DMS153 treated with DMSO at 0.1 percent for 48 hours (cell line): ENCODE results near the gene ARHGAP45.
"Not testable (repeated sequence)": the region's sequence is repeated elsewhere in the genome, so short reads cannot be mapped to it uniquely, and the experiment has no call there.

Experiments
- DNase-seq: peaks from one replicate; lab custom pipeline; 2025; ENCODE audit not compliant: unreplicated experiment; lab: John Stamatoyannopoulos, UW

Gene ARHGAP45

DNA sequence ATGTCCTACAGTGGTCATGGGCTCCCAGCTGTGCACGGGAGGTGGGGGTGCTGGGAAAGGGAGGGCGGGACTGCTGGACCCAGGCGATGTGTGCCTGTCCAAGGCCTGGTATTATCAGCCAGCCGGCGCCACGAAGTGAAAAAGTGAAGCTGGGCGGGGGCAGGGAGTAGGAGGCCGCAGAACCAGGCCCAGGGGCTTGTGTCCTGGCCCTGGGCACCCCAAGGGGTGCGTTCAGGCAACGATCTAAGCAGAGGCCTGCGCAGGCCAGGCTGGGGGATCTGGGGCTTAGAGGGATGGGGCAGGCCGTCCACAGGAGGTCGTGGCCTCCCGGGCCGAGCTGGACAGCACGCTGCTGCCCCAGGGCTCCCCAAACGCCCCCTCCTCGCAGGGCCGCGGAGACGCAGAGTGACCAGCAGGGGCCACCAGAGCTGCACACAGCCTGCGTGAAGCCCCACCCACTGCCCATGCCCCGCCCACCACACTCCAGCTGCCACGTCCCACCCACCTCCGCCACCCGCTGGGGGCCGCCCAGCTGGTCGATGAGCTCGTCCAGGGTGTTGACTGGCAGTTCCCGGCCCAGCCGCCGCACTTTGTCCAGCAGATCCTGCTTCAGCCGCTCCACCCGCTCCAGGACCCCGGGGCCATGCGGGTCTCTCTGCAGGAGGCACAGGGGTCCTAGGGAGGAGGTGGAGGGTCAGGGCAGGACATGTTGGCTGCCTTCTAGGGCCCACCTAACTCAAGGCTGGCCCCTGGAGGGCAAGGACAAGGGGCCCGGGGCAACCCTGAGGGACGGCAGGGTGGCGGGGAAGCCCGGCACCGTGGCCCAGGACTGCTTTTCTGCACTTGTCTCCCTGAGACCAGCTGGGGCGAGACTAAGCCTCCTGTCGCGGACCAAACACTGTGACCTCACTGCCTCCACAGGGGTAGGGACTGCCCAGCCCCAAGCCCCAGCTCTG lies 46.3 kb downstream of the ARHGAP45 start:
- DNase-seq: no peak

DNA sequence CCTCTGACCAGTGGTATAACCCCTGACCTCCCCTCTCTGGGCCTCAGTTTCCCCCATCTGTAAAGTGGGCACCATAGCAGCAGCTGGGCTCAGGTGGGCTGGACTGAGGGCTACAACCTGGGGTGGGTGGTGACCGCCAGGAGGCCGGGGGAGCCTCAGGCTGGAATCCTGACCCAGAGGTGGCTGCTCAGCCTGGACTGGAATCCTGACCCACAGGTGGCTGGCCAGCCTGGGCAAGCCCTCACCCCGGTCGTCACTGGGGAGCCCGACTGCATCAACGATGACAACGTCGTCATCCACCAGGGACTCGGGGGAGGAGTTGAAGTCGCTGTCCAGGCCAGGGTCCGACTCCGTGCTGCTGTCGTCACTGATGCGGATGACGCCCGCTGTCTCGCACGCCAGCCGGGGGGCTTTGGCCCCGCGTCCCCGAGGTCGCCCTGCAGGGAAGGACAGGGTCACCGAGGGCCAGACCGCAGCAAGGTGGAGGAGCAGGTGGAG lies 47.1 kb downstream of the ARHGAP45 start:
- DNase-seq: no peak

DNA sequence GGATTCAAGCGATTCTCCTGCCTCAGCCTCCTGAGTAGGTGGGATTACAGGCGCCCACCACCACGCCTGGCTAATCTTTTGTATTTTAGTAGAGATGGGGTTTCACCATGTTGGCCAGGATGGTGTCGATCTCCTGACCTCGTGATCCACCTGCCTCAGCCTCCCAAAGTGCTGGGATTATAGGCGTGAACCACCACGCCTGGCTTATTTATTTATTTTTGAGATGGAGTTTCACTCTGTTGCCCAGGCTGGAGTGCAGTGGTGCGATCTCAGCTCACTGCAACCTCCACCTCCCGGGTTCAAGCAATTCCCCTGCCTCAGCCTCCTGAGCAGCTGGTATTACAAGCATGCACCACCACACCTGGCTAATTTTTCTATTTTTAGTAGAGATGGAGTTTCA lies 47.8 kb downstream of the ARHGAP45 start:
- DNase-seq: not testable (repeated sequence)

DNA sequence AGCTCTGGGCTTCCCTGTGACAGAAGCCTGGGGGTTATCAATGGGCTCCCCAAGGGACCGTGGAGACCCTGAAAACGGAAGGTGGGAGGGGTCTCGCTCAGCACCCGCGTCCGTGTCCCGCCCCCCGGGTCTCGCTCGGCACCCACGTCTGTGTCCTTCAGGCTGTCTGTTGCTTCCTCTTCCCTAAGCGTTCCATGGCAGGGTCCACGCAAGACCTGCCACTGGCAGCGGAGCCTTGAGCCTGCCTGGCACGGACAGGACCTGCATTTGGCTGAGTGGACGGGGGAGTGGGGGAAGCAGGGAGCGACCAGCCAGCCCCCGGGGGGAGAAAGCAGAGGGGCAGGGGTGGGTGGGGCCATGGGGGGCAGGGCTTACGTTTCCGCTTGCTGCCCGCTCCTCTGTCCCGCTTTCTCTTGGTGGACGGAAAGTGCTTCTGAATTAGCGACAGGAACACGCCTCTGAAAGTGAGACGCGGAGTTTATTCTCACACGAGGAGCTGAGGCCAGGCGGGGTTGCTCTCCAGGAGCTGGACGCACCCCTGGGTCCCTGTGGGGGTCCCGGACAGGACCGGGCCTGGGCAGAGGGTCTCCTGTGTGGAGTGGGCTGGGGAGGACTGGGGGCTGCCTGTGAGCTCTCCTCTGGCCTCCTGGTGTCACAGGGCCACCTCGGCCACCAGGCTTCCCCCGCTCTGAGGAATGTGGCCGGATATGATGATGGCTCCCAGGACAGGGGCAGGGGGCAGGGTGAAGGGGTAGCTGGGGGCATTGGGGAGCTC lies 48.9 kb downstream of the ARHGAP45 start:
- no peak for DNase-seq

DNA sequence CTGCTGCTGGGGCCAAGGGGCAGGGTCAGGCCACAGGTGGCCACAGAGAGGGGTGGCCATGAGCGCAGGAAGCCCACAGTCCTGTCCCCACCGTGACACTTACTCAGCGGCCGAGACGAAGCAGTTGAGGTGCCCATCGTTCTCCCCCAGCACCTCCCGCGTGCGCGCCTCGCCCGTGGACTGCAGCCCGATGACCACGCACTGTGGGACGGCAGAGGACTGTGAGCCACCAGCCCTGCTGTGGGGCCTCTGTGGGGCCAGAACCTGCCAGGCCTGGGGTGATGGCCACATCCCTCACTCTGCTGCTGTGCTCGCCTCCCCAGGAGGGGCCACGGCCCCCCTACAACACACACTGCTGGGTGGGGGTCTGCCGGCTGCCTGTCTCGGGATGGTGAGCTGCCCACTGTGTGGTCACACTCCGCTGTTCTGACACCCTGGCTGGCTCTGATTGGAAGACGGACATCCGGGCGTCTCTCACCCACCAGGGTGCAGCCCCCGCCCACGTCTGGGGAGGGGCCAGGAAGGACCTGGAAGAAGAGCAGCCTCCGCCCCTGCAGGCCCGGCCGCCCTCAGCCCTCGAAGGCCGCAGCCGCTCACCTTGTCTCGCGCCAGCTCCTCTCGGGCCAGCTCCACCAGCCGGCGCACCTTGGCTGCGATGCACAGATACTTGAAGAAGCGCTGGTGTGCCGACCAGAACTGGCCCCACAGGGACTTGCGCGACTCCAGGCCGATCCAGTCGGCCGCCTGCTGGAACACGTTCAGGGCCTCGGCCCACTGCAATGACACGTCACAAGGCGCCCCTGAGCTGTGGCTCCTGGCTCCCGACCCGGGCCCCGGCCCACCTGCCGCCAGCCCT lies 50.0 kb downstream of the ARHGAP45 start:
- DNase-seq: no peak

DNA sequence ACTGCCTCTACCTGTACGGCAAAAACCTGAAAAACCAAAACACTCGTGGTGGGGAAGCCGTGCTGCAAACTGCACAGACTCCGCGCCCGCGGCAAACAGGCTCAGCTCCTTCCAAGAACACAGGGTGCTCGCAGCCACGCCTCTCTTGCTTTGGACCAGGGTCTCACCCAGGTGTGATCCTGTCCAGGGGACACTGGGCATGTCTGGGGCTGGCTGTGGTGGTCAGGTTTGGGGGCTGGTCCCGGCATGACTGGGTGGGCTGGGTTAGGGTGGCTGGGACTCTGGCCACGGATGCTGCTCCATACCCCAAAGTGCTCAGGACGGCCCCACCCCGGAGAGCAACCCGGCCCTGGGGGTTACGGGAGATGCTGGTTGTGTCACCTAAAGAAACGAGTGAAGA lies 50.7 kb downstream of the ARHGAP45 start:
- DNase-seq: no peak

DNA sequence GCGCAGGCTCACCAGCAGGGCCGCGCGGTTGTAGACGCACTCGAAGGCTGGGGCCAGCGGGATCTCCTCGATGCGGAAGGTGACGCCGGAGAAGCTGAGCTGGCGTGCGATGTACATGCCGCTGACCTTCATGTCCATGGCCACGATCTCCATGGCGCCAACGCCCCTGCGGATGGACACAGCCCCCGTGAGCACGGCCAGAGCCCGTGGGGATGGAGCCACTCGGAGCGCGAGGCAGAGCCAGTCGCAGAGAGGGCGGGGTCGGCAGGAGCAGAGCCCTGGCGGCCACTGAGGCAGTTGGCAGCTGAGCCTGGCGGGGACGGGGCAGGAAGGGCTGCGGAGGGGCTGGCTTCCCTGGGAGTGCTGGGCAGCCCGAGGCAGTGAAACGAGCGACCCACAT lies 52.0 kb downstream of the ARHGAP45 start:
- DNase-seq: no peak

DNA sequence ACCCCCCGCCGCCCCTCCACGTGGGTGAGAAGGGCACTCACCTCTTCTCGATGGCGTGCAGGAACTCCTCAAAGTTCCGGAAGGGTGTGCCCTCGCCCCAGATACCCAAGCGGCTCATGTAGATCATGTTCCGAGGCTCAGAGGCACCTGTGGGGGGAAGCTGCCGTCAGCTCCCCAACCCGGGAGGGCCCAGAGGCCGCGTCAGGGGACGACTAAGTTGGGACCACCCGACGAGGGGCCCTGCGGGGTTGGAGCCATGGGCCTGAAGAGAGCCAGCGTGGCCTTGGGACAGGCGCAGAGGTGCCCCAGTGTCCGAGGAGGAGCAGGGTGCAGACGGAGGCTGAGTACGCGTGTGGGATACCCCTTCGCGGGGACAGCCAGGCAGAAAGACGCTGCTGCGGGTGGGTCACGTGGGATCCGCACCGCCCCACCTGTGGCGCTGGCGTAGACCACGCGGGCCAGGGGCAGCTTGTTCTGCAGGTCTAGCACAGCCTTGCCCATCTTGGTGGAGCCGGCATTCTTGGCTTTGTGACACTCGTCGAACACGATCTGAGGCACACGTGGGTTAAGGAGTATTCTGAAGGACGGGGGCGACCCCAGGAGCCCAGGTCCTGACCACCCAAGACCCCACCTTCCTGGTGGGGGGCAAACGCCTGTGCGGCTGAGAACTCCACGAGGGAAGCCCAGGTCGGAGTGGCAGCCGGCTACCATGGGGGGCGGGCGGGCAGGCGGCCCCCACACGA lies 52.7 kb downstream of the ARHGAP45 start:
- DNase-seq: no peak

DNA sequence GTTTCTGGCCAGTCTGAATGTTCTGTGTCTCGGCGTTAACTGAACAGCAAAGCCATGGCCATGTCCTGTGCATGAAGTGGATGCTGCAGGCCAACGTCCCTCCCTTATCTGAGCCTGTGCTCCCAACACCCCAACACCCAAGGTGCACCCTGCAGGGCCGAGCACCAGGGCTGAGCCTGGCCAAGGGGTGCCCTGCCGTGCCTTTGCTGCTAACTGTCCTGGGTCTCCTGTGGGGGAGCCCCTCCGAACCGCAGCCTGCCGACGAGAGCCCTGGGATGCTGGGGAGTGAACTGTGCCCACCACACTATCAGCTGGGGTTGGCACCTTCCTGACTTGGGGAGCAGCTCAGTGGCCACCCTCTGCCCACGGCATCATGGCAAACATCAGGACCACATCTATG lies 54.4 kb downstream of the ARHGAP45 start:
- no peak for DNase-seq

DNA sequence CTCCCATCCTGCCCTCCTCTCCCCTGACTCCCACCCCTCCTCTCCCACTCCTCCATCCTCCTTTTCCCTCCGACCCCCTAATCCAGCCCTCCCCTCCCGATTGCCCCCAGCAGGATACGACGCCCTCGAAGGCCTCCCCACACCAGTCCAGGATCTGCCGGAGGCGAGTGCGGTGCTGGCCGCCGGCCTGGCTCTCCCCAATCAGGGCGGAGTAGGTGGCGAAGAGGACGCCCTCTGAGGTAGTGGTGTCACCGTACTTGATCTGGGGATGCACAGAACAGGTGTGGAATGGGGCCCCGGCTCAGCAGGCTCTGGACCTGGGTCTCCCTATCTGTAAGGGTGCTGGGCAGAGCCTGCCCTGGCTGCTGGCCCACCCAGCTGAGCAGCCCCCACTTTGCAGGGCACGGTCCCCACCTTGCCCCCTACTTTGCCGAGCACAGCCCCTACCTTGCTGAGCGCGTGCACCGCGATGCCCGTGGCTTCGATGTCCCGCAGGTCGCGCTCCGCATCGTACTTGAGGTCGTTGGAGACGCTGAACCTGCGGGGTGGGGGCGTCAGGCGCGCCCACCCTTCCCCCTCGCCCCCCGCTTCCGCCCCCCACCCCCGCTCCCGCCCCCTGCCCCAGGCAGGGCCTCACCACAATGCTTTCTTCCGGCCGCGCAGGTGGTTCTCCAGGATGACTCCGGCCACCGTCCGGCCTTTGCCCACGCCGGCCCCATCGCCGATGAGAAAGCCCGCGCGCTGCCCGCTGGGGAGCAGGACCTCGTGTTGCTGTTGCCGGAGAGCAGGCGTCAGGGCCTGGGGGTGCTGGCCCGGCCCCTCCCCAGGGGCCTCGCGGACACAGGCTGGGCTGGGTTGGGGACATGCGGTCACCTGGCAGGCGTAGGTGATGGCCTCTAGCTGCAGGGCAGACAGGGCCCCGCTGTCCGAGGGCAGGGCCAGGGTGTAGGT lies 55.3 kb downstream of the ARHGAP45 start:
- DNase-seq: no peak

DNA sequence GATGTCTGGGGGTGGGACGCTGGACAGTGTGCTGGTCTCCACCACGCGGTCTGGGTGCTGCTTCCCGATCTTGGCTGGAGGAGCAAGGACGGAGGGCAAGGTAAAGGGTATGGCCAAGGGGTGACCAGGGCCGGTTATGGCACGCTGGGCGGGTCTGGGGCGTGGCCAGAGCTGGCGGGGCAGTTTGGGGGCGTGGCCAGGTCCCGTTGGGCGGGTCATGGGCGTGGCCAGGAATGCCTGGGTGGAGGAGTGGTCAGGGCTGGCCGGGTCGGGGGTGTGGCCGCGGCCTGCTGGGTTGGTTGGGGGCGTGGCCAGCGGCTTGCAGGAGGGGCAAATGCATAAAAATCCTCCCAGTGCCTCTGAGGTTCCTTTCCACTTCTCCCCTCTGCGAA lies 56.0 kb downstream of the ARHGAP45 start:
- DNase-seq: no peak

DNA sequence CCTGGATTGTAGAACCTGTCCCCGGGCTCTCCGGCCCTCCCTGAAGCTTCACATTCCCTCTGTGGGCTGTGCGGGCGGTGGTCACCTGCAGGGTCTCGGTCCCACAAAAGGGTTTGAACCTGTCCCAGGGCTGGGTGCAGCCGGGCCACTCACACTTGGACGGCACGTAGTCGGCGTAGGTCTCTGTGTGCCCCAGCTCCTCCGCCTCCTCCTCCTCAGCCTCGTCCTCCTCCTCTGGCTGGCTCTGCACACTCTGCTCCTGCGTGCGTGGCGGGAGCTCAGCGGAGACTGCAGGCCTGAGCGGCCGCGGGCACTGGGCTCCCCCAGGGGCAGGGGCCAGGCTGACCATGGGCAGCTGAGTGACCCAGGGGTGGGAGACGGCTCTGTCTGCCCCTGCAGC lies 56.4 kb downstream of the ARHGAP45 start:
- DNase-seq: no peak

DNA sequence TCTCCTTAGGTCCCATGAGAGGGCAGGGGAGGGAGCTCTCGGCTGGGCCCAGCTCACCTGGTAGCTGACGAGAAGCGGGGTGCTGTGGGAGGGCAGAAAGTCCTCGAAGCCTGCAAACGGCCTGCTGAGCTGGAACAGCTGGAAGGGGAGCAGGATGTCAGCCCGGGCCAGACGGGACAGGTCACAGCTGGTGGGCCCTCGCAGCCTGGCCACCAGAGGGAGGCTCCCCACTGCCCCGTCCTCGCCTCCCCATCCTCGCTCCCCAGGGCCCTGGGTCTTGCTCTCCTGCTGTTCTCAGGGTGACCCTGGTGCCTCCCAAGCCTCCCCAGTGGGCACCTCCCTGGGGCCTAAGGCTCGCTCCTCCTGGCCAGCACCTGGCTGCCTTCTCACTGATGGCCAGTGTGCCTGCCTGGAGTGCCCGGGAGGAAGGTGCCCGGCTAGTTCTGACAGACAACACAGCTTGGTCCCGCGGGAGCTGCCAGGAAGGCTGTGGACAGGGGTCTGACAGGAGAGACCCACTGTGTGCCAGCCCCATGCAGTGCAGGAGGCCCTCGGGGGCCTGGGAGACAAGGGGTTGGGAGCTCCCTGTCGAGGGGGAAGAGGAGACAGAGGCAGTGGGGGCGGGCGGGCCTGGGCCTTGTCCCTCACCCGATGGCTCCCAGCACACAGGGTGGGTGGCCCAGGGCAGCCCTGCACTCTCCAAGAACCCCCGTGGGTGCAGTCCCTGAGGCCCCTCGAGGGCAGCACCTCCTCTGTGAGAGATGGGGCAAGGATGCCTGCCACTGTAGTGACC lies 57.1 kb downstream of the ARHGAP45 start:
- no peak for DNase-seq

DNA sequence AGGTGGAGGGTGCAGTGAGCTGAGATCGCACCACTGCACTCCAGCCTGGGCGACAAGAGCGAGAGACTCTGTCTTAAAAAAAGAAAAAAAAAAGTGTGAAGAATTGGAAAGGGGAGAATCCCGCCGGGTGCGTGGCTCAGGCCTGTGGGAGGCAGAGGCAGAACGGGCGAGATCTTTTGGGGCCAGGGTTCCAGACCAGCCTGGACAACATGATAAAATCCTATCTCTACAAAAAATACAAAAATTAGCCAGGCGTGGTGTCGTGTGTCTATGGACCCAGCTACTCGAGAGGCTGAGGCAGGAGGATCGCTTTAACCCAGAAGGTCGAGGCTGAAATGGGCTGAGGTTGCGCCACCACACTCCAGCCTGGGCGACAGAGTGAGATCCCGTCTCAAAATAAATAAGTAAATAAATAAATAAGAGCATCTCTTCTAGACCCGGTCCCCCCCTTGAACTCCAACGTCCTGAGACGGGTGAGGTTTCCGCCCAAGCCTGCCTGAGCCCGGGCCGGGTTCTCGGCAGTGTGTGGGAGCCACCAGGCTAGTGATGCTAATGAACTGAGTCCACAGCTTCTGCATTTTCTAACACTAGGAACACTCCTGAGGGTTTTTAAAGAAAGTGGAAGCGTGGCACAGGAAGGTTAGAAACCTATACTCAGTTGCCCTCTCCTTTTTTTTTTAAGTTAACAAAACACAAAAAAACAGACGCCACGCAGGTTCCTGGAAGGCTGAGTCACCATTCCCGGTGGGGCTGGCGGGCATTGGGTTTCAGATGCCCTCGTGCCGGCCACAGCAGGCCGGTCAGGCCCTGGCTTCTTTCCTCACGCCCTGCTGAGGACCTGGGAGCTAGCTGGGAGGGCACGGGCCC lies 58.9 kb downstream of the ARHGAP45 start:
- DNase-seq: no peak

DNA sequence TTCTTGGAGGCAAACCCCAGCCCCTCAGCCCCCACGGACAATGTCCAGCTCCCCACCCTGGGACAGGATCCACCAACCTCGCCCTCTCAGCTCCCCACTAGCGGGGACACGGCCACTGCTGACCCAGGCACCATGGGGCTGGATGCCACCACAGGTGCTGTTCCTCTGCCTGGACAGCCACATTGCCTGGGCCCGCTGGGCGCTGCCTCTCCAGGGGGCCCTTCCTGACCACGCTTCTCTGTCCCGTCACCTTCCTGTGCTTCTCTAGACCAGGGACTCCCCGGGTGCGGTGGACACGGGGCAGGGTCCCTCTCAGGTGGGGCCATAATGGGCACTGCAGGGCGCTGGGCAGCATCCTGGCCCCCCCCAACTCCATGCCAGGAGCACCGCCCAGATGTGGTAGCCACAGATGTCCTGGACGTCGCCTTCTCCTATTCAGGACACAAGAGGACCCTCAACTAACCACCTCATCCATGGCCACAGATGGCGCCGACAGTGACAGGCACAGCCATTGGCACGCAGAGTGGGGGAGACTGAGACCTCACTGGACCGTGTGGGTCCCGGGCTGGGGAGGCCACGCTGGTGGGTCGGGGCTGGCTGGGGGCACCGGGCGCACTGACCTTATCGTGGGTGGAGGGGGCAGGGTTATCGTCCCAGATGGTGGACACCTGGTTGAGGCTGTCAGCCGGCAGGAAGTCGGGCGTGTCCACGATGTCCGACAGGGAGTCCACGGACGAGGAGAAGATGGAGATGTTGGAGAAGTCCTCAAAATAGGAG lies 60.2 kb downstream of the ARHGAP45 start:
- DNase-seq: no peak

DNA sequence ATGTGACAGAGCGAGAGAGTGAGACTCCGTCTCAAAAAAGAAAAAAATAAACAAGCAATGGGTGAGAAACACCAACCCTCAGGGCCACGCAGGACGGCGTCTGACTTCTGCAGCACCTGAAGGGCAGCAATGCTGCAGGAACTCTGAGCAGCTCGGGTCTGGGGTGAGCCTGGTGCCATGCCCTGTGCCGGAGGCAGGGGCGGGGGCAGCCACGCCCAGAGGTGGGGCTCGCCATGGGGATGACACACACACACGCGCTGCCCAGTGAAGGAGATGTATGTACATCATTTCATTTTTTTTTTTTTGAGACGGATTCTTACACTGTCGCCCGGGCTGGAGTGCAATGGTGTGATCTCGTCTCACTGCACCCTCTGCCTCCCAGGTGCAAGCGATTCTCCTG lies 61.1 kb downstream of the ARHGAP45 start:
- no peak for DNase-seq

DNA sequence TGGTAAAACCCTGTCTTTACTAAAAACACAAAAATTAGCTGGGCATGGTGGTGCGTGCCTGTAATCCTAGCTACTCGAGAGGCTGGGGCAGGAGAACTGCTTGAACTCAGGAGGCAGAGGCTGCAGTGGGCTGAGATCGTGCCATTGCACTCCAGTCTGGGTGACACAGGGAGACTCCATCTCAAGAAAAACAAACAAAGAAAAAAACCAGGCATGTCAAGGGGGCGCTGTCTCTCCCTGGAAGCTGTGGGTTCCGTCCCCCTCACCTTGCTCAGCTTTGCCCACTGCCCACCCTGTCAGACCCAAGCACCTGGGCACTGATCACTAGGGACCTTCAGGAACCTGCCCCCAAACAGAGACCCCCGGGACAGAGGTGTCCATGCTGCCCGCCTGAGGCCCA lies 62.1 kb downstream of the ARHGAP45 start:
- DNase-seq: not testable (repeated sequence)
